Body of pancreas (tissue), 4 donors: ENCODE results near the gene NUP62. TPM values are rescaled to one million over a fixed set of nuclear protein-coding genes. Genes with fewer than 3 reads are reported as not detected.
"Not testable (repeated sequence)": the region's sequence is repeated elsewhere in the genome, so short reads cannot be mapped to it uniquely, and the experiment has no call there.

Experiments used
- ATAC-seq: fragments of 150-250 bp; one replicate; pipeline ENCODE4 v1.9.1; 2016
- DNase-seq, 4 donors: peaks; one replicate each; pipeline ENCODE4 v3.0.0-alpha.2; 2019
- H3K27ac ChIP-seq, 4 donors: fragments of 200-600 bp; sonication (generic); 1 replicate in 3 of 4; 2 replicates in 1 of 4; pipeline versions ENCODE4 v1.5.1 to v1.6.1; 2016 to 2019; ENCODE audit warnings: mild to moderate bottlenecking in 1 of 4, mixed read lengths in 1 of 4, moderate library complexity in 1 of 4
- H3K27me3 ChIP-seq, 2 donors: fragments of 200-600 bp; sonication (generic); one replicate each; pipeline ENCODE4 v1.6.0; 2016; ENCODE audit warnings: mild to moderate bottlenecking in 1 of 2
- H3K36me3 ChIP-seq, 2 donors: fragments of 200-600 bp; sonication (generic); replicated peaks in 1 of 2; 2 replicates each; pipeline ENCODE4 v1.5.1; 2016; ENCODE audit warnings: low read depth in 2 of 2; ENCODE audit not compliant: insufficient read depth in 1 of 2
- H3K4me1 ChIP-seq: fragments of 200-600 bp; sonication (generic); one replicate; pipeline ENCODE4 v1.6.0; 2016
- H3K4me3 ChIP-seq, 2 donors: fragments of 200-600 bp; sonication (generic); 1 replicate in 1 of 2; 2 replicates in 1 of 2; pipeline ENCODE4 v1.5.1; 2016 to 2019
- H3K9me3 ChIP-seq, 3 donors: fragments of 200-600 bp; sonication (generic); 1 replicate in 2 of 3; 2 replicates in 1 of 3; pipeline ENCODE4 v1.5.1; 2016
- CTCF ChIP-seq, 7 experiments: fragments of 450-650 bp in 4 of 7; fragments of 200-600 bp in 3 of 7; sonication (generic) in 3 of 7; IDR thresholded peaks; one replicate each; pipeline ENCODE4 v1.5.1; 2016 to 2019; ENCODE audit warnings: antibody characterized with exemption in 7 of 7
- POLR2A ChIP-seq, 3 donors: fragments of 450-650 bp; IDR thresholded peaks; one replicate each; pipeline ENCODE4 v1.6.1; 2016; ENCODE audit warnings: antibody characterized with exemption in 3 of 3, mild to moderate bottlenecking in 2 of 3
- WGBS, 2 donors: methylation state at CpG; one replicate each; pipeline ENCODE4 v1.1.5; 2017; 5-methylcytosine and 5-hydroxymethylcytosine counted together
- intact Hi-C: fragments of 100-400 bp; cut with DNase I; formaldehyde crosslinking; loops from one replicate; pipeline ENCODE4 v1.15.1; 2023
- total RNA-seq, 2 donors: library from RNA; depleted of rRNA; stranded (reverse); fragments of >200 nt; gene quantifications; one replicate each; pipeline ENCODE4 v1.1.0, GENCODE V29; 2016

The NUP62 gene
- total RNA-seq, 2 donors from 2014 or later, result 17.9 to 21.8 TPM

DNA sequence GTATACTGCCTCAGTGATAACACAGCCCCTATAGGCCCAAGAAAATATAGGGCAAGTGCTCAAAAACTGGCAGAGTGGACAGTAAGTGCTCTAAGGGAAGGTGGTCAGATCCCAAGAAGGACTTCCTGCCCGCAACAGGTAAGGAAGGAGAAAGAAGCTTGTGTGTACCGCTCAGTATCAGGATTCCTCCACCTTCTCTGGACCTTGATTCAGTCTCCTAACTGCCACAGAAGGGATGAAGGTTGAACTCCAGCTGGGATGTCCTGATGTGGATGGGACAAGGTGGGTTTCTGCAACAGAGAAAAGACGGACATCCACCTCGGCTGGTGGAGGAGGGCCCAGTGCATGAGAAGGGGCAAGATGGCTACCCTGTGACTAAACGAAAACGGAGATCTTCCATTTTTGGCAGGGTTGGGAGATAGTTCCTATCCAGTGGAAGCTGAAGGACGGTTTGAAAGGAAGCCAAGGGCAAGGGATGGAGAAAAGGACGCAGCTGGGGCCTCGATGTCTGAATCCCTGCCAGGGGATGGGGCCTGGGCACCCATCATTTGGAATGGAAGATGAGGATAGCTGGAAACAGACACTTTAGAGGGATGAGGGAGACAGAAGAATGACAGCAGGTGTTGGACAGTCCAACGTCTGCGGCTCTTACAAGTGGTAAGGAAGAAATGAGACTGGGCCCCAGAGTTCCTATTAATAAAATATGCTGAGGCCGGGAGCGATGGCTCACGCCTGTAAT is 1.6 kb downstream of the NUP62 start:
- Histone ChIP-seq H3K27ac (no peak overlapping the region), H3K27me3 (no peaks in the 10 kb centered on the region), H3K36me3 (peaks cover 0 to 6% of the 10 kb centered on the region in 2 donors), H3K4me1 (peaks cover 22% of the 10 kb centered on the region), H3K9me3 (no peaks in the 10 kb centered on the region), H3K4me3 (no peak overlapping the region)
- ATAC-seq (no peak), DNase-seq (no peak)
- WGBS, 2 donors, result 66 to 81% methylated on average over 14 of the region's 14 CpGs
- TF ChIP-seq POLR2A (IDR thresholded peaks at IDR 0.05) (no peak), CTCF (IDR thresholded peaks at IDR 0.05) (no peak)
- intact Hi-C loops, result no loop called here

DNA sequence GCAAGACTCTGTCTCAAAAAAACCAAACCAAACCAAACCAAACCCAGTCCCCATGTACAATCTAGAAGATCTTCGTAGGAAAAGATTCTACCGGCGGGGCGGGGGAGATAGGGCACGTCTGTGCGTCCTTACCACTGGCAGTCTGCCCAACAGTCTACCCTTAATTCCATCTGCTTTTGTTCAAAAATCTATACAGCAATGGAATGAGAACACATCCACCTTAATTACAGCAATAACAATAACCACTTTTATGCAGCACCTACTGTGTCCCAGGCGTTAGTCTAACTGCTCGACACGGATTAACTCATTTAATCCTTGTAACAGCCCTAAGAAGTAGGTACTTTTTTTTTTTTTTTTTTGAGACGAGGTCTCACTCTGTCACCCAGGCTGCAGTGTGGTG is 2.8 kb downstream of the NUP62 start:
- intact Hi-C loops, result no loop called here
- peaks cover 0 to 6% of the 10 kb centered on the region in 2 donors for H3K36me3 ChIP-seq
- no peaks in the 10 kb centered on the region for H3K9me3 ChIP-seq
- no peak for DNase-seq
- no peaks in the 10 kb centered on the region for H3K27me3 ChIP-seq
- TF ChIP-seq CTCF (IDR thresholded peaks at IDR 0.05) (no peak), POLR2A (IDR thresholded peaks at IDR 0.05) (no peak)
- H3K4me3 ChIP-seq, result no peak overlapping the region
- H3K4me1 ChIP-seq, result peaks cover 22% of the 10 kb centered on the region
- 83 to 90% methylated on average over 10 of the region's 10 CpGs for WGBS, 2 donors
- H3K27ac ChIP-seq, result no peak overlapping the region
- no peak for ATAC-seq

DNA sequence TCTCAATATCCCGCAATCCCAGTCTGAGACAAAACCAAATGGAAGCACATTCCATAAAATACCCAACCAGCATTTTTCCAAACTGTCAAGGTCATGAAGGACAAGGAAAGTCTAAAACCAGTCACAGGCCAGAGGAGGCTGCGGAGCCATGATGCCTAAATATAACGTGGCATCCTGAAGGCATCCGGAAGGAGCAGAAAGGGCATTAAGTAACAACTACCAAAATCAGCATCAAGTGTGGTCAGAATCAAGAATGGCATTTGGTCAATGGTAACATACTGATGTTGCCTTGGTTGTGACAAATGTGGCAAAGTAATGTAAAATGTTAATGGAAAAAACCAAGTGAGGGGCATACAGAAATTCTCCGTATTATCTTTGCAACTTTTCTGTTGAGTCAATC is 3.8 kb downstream of the NUP62 start:
- no peak for DNase-seq
- Histone ChIP-seq H3K36me3 (peaks cover 0 to 6% of the 10 kb centered on the region in 2 donors), H3K4me1 (peaks cover 22% of the 10 kb centered on the region), H3K4me3 (no peak overlapping the region), H3K9me3 (no peaks in the 10 kb centered on the region), H3K27me3 (no peaks in the 10 kb centered on the region), H3K27ac (no peak overlapping the region)
- WGBS, 2 donors, result 94 to 97% methylated on average over 5 of the region's 5 CpGs
- ATAC-seq, result no peak
- intact Hi-C loops, result no loop called here
- TF ChIP-seq CTCF (IDR thresholded peaks at IDR 0.05) (no peak), POLR2A (IDR thresholded peaks at IDR 0.05) (no peak)

GRCh38 chr19:49924881-49925210 is 4.5 kb downstream of the NUP62 start:
- ATAC-seq, DNase-seq, intact Hi-C loops, H3K9me3 ChIP-seq, H3K4me3 ChIP-seq, H3K36me3 ChIP-seq, H3K27me3 ChIP-seq, H3K27ac ChIP-seq: not testable (repeated sequence)
- peaks cover 16% of the 10 kb centered on the region for H3K4me1 ChIP-seq
- 91 to 95% methylated on average over 13 of the region's 13 CpGs for WGBS, 2 donors

DNA sequence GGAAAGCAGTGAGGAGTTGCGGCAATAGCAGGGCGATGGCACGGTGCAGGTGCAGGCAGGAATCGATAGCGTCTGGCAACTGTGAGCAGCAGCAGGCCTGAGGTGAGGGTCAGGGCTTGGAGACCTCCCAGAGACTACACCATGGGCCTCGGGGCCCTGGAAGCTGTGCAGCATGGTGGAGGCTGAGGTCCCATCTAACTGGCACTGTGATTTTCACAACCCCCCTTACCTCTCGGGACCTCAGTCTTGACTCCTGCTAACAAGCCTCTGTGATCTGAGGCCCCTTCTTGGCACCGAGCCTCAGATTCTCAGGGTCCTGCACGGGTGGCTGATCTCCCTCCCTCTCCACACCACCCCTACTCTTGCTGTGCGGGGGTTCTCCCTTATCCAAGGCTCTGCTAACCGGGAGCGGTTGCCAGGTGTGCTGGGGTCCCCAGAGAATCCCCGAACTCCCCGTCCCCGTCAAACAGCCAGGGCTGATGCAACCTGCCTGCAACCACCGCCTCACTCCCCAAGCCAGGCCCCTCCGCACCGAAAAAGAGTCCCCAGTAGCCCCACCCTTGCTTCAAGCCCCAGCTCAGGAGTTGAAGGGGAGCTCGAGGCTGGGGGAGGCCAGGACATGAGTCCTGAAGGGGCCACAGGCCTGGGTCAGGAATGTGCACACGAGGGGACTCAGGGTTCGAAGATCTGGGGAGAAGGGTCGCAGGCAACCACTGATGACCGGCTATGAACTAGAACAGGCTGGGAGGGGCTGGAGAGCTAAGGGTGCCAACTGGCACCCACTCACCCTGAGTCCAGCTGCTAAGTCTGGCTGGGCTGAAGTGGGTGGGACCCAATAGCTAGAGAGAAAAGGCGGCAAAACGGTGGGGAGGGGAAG is 5.1 kb downstream of the NUP62 start:
- intact Hi-C loops, result no loop called here
- peaks cover 0 to 6% of the 10 kb centered on the region in 2 donors for H3K36me3 ChIP-seq
- TF ChIP-seq CTCF (IDR thresholded peaks at IDR 0.05), result no peak
- TF ChIP-seq POLR2A (IDR thresholded peaks at IDR 0.05), result no peak
- H3K4me3 ChIP-seq, result no peak overlapping the region
- H3K27ac ChIP-seq, result no peak overlapping the region
- DNase-seq (no peak), ATAC-seq (no peak)
- H3K4me1 ChIP-seq, result peaks cover 15% of the 10 kb centered on the region
- no peaks in the 10 kb centered on the region for H3K27me3 ChIP-seq
- WGBS, 2 donors, result 81 to 91% methylated on average over 19 to 25 of the region's 25 CpGs
- H3K9me3 ChIP-seq, result no peaks in the 10 kb centered on the region
